Esophagus muscularis mucosa (tissue), 4 donors: ENCODE data around the gene NCKAP1. TPM values are rescaled to one million over a fixed set of nuclear protein-coding genes. Genes with fewer than 3 reads are reported as not detected.
A peak's percentile ranks its signal among the peaks of the same experiment; 100 is the strongest.

Source experiments
- DNase-seq: peaks from one replicate; pipeline ENCODE4 v3.0.0-alpha.2; 2017; ENCODE audit errors: extremely low spot score
- H3K27ac ChIP-seq, 4 donors: fragments of 200-600 bp; sonication (generic); replicated peaks in 1 of 4; 1 replicate in 3 of 4; 2 replicates in 1 of 4; pipeline ENCODE4 v1.5.1; 2016 to 2019; ENCODE audit warnings: mild to moderate bottlenecking in 1 of 4
- H3K27me3 ChIP-seq, 4 donors: fragments of 200-600 bp; sonication (generic); one replicate each; pipeline versions ENCODE4 v1.5.1 to v1.6.0; 2016 to 2019
- H3K36me3 ChIP-seq, 4 donors: fragments of 200-600 bp; sonication (generic); one replicate each; pipeline ENCODE4 v1.5.1; 2016 to 2019
- H3K4me1 ChIP-seq, 4 donors: fragments of 200-600 bp; sonication (generic); one replicate each; pipeline ENCODE4 v1.5.1; 2016 to 2019
- H3K4me3 ChIP-seq, 4 donors: fragments of 200-600 bp; sonication (generic); 1 replicate in 2 of 4; 2 replicates in 2 of 4; pipeline ENCODE4 v1.5.1; 2016 to 2019; ENCODE audit warnings: mild to moderate bottlenecking in 4 of 4, moderate library complexity in 1 of 4
- H3K9me3 ChIP-seq, 4 donors: fragments of 200-600 bp; sonication (generic); 1 replicate in 3 of 4; 2 replicates in 1 of 4; pipeline ENCODE4 v1.5.1; 2016 to 2019
- CTCF ChIP-seq, 3 experiments: fragments of 200-600 bp in 2 of 3; fragments of 450-650 bp in 1 of 3; sonication (generic) in 2 of 3; IDR thresholded peaks; one replicate each; pipeline ENCODE4 v1.5.1; 2017 to 2019; ENCODE audit warnings: antibody characterized with exemption in 3 of 3, mild to moderate bottlenecking in 2 of 3, moderate library complexity in 1 of 3
- EP300 ChIP-seq: sonication (generic); formaldehyde crosslinking; IDR thresholded peaks from one replicate; pipeline ENCODE4 v1.6.1; 2017; ENCODE audit warnings: antibody characterized with exemption
- POLR2A ChIP-seq: fragments of 450-650 bp; IDR thresholded peaks from one replicate; pipeline ENCODE4 v1.6.1; 2017; ENCODE audit warnings: antibody characterized with exemption, moderate library complexity, mild to moderate bottlenecking, low read depth
- POLR2AphosphoS5 ChIP-seq, 2 donors: sonication (generic); formaldehyde crosslinking; IDR thresholded peaks; one replicate each; pipeline ENCODE4 v1.6.1; 2017; ENCODE audit warnings: antibody characterized with exemption in 2 of 2
- WGBS: methylation state at CpG from one replicate; pipeline ENCODE4 v1.1.5; 2018; 5-methylcytosine and 5-hydroxymethylcytosine counted together
- intact Hi-C: fragments of 100-400 bp; cut with DNase I; formaldehyde crosslinking; loops from one replicate; pipeline ENCODE4 v1.15.1; 2023
- total RNA-seq, 4 donors: library from RNA; depleted of rRNA; stranded (reverse); fragments of >200 nt; gene quantifications; one replicate each; pipeline versions ENCODE4 v1.1.0 to v1.2.1, GENCODE V29; 2016

Gene NCKAP1
- total RNA-seq, 4 donors from 2014 or later: 210 to 288 (median 249) TPM

DNA sequence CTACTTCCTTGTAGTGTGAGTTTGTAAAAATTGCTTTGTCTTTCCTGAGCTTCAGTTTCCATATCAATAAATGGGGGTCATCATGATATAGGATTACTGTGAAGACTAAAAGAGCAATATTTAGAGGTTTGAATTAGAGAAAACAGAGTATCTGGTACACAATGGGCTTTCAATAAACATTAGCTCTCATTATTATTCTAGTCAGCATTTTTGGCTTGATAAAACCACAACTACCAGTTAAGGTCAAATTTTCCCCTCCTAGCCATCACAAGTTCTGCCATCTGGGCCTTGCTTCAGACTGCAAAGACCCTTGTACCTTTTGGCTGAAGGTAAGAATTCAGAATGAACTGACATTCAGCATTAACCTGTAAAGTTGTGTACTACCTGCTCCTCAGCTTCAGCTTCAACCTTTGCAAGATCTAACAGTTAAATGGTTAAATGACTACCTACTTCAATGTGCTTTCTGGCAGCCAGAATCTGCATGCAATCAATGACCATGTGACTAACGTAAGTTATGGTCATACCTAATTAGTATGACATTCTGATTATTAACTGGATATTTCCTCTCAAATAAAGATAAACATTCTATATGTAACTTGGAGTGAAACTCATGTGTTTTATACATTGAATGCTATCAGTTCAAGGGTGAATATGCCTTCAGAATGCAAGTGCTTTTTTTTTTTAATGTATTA lies 119.2 kb downstream of the NCKAP1 start:
- Histone ChIP-seq H3K27me3 (no peaks in the 10 kb centered on the region), H3K27ac (no peak overlapping the region), H3K4me1 (peaks cover 8 to 79% (median 43%) of the 10 kb centered on the region in 4 donors), H3K9me3 (no peaks in the 10 kb centered on the region), H3K4me3 (no peak overlapping the region), H3K36me3 (peaks cover 0 to 56% (median 29%) of the 10 kb centered on the region in 4 donors)
- 63% methylated on average over 1 of the region's 1 CpG for WGBS
- TF ChIP-seq POLR2A: no peak
- no peak for TF ChIP-seq CTCF (IDR thresholded peaks at IDR 0.05)
- no peak for TF ChIP-seq EP300
- no peak for TF ChIP-seq POLR2AphosphoS5 (IDR thresholded peaks at IDR 0.05)
- intact Hi-C loops: no loop called here
- DNase-seq: no peak

- H3K27ac ChIP-seq: peak overlapping the region in 3 of 4 donors; percentile 29 to 73 (median 73)
- no peak for DNase-seq
- no peaks in the 10 kb centered on the region for H3K9me3 ChIP-seq
- peaks cover 8 to 78% (median 35%) of the 10 kb centered on the region in 4 donors for H3K4me1 ChIP-seq
- H3K4me3 ChIP-seq: no peak overlapping the region
- peaks cover 0 to 63% (median 29%) of the 10 kb centered on the region in 4 donors for H3K36me3 ChIP-seq
- TF ChIP-seq EP300 (no peak), POLR2AphosphoS5 (IDR thresholded peaks at IDR 0.05) (no peak), POLR2A (no peak), CTCF (IDR thresholded peaks at IDR 0.05) (no peak)
- H3K27me3 ChIP-seq: no peaks in the 10 kb centered on the region
- intact Hi-C loops: no loop called here
These were observed 120.3 kb downstream of the NCKAP1 start for GRCh38 chr2:182917924-182918323.

DNA sequence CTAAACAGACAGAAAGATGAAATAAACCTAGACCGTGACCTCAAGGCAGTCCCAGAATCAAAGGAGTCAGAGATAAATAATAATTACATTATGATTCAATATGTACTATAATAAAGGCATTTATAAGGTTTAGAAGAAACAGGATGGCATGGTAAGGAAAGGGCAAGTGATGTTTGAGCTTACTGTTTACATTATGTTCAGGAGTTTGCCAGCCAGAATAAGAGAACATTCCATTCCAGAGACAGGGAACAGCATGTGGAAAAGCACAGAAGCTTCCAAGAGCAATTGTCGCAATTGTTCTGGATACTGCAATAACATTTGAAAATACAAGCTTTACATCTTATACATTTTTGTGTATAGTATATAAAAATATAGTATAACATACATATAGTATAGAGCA lies 121.8 kb downstream of the NCKAP1 start:
- Histone ChIP-seq H3K36me3 (peaks cover 0 to 57% (median 24%) of the 10 kb centered on the region in 4 donors), H3K27me3 (no peaks in the 10 kb centered on the region), H3K9me3 (no peaks in the 10 kb centered on the region), H3K4me1 (peaks cover 8 to 78% (median 37%) of the 10 kb centered on the region in 4 donors), H3K27ac (peak overlapping the region; percentile 63 to 74 (median 73)), H3K4me3 (no peak overlapping the region)
- intact Hi-C loops: no loop called here
- 57% methylated on average over 2 of the region's 2 CpGs for WGBS
- no peak for DNase-seq
- TF ChIP-seq EP300 (peak; percentile 78), CTCF (IDR thresholded peaks at IDR 0.05) (no peak), POLR2AphosphoS5 (IDR thresholded peaks at IDR 0.05) (peak in 1 of 2 donors; percentile 48)

DNA sequence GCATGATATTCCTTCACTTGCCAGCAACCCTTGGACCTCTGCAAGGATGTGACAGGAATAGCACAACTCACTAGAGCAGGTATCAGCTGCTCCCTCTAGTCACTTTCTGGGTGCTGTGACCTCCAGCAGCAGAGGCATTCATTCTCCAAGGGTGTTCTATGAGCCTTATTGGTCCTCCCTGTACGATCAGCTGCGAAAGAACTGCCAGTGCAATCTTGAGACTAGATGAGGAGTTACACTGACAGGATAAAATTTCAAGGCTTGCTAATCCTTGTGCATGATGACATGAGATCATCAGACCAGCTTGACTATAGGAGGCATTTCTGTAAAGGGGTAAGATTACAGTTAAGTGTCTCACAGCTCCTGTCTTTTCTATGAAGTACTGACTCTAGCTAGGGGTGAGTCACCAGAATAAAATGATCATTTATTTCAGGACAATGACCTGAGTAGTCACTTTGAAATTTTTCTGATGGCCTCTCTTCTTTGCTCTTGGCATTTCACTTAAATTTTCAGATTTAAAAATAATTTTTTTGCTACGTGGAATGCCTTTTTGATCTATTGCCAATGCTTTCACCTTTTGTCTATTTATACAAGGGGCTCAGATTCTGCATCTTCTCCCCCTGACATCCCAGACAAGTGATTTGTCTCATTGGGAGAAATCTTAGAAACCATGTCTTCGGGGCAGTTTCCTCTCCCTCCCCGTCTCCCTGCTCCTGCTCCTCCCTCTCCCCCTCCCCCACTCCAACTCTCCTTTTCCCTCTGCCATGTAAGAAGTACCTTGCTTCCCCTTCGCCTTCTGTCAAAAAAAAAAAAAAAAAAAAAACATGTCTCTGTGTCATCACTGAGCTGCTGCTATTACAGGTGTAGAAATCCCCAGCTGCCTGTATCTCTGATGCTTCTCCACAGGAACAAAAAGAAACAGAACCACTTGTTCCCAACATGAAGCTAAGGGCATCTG lies 122.6 kb downstream of the NCKAP1 start:
- H3K27ac ChIP-seq: peak overlapping the region; percentile 63 to 74 (median 73)
- no peaks in the 10 kb centered on the region for H3K9me3 ChIP-seq
- TF ChIP-seq POLR2AphosphoS5 (IDR thresholded peaks at IDR 0.05): peak in 1 of 2 donors; percentile 31
- TF ChIP-seq POLR2A: no peak
- TF ChIP-seq EP300: peak; percentile 41
- intact Hi-C loops: no loop called here
- H3K27me3 ChIP-seq: no peaks in the 10 kb centered on the region
- DNase-seq: no peak
- H3K4me3 ChIP-seq: no peak overlapping the region
- peaks cover 0 to 49% (median 25%) of the 10 kb centered on the region in 4 donors for H3K36me3 ChIP-seq
- 47% methylated on average over 6 of the region's 6 CpGs for WGBS
- peaks cover 8 to 76% (median 35%) of the 10 kb centered on the region in 4 donors for H3K4me1 ChIP-seq

GRCh38 chr2:182914852-182915251 lies 123.4 kb downstream of the NCKAP1 start:
- H3K27me3 ChIP-seq: no peaks in the 10 kb centered on the region
- no peak overlapping the region for H3K4me3 ChIP-seq
- no peak for DNase-seq
- intact Hi-C loops: no loop called here
- H3K9me3 ChIP-seq: no peaks in the 10 kb centered on the region
- 80% methylated on average over 1 of the region's 1 CpG for WGBS
- H3K36me3 ChIP-seq: peaks cover 0 to 49% (median 25%) of the 10 kb centered on the region in 4 donors
- peak overlapping the region; percentile 63 to 74 (median 73) for H3K27ac ChIP-seq
- TF ChIP-seq POLR2AphosphoS5 (IDR thresholded peaks at IDR 0.05): no peak
- TF ChIP-seq CTCF (IDR thresholded peaks at IDR 0.05): no peak
- TF ChIP-seq POLR2A: no peak
- no peak for TF ChIP-seq EP300
- peaks cover 8 to 72% (median 35%) of the 10 kb centered on the region in 4 donors for H3K4me1 ChIP-seq
